ENCODE data around the gene DCTN2.
"Not testable (repeated sequence)": the region's sequence is repeated elsewhere in the genome, so short reads cannot be mapped to it uniquely, and the experiment has no call there.

The DCTN2 gene

DNA sequence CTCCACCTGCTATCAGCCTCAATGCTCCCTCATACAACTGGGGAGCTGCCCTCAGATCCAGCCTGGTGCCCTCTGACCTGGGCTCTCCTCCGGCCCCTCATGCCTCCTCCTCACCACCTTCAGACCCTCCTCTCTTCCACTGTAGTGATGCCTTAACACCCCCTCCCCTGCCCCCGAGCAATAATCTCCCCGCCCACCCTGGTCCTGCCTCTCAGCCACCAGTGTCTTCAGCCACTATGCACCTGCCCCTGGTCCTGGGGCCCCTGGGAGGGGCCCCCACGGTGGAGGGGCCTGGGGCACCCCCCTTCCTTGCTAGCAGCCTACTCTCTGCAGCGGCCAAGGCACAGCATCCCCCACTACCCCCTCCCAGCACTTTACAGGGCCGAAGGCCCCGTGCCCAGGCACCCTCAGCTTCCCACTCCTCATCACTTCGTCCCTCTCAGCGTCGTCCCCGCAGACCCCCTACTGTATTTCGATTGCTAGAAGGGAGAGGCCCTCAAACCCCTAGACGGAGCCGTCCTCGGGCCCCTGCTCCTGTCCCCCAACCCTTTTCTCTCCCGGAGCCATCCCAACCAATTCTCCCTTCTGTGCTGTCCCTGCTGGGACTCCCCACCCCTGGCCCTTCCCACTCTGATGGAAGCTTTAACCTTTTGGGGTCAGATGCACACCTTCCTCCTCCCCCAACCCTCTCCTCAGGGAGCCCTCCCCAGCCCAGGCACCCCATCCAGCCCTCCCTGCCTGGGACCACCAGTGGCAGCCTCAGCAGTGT, 21.2 kb downstream of the DCTN2 start:
- no peak for DNase-seq

DNA sequence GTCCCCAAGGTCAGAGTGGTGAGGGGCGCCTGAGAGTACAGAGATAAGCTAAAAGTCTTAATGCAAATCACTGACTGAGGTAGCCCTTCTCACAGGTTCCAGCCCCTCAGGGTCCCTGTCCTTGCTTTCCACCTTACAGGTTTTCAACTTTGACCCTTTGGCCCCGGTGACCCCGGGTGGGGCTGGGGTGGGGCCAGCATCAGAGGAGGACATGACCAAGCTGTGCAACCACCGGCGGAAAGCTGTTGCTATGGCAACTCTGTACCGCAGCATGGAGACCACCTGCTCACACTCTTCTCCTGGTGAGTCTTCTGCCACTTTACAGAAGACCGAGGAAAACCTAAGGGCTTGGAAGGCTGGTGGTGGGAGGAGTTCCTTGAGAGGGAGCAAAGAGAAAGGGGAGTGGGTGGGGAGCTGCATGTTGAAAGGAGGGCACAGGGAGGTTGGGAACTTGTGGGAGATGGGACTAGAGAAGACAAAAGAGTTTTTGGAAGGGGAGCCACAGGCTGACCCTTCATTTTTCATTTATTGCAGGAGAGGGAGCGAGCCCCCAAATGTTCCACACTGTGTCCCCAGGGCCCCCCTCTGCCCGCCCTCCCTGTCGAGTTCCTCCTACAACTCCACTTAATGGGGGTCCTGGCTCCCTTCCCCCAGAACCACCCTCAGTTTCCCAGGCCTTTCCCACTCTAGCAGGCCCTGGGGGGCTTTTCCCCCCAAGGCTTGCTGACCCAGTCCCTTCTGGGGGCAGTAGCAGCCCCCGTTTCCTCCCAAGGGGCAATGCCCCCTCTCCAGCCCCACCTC, 22.0 kb downstream of the DCTN2 start:
- no peak for DNase-seq

DNA sequence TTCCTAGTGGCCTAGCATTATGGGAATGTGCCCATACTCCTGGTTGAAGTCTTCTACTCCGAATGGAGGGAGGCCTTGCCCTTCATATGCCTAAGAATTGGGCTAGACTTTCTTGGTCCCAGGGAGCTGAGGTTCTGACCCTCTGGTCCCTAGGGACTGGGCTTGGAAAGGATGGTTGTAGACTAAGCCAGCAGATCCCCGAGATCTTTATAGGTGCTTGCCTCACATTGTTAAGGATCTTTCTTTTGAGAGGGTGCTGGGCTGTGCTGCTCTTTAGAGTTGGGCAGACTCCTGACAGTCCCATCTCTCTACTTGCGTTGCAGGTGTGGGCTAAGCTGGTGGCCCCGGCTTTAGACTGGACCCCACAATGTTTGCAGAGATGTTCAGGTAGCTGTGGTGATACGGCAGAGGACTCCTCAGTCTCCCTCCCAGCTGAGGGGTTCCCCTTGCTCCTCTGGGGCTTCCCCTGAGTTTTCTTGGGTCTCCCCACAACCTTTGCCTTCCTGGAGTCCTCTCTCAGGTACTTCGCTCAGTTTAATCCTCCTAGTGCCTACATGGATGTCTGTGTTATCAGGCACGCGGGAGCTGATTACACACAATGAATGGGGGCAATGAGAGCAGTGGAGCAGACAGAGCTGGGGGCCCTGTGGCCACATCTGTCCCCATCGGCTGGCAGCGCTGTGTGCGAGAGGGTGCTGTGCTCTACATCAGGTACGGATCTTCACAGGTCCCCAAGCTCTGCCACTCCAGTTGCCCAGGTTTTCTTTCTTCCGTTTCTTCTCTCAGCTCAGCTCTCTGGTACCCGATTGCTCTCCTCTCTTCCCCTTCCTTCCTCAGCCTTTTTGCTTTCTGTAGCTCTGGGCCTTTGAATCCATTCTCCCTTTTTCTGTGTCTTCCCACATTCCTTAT, 23.0 kb downstream of the DCTN2 start:
- DNase-seq, result no peak

DNA sequence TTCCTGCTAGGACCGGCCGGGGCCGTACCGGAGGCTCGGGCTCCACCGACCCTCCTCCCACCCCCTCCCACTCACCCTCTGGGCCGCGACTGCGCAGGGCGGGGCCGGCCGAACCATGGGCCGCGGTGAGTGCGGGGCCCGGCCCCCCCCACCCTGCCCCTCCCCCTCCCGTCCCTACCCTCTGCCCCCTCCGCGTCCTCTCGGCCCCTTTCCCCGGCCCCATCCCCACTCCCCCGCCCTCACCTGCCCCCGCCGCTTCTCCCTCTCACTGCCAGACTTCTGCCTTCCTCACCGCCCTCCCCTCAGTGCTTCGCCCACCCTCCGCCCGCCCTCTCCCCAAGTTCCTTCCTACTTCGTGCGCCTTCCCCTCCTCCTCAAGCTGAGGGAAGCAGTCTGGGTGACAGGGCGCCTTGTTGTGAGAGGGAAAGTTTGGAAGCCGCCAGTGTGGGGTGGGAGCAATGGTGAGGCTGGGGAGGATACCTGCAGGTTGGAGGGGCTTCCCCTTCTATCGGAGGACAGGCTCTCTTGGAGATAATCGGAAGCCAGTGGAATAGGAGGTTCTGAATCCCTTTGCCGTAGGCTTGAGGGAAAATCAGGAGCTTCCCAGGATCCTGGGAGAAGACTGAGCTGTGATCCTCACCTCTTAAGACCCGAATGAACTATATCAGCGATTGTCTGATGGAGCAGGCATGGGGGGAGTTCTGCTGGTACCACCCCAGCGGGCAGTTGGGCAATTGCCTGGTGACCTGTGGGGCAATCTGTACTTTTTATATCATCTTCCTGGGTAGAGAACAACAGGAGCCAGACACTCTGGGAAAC, 23.9 kb downstream of the DCTN2 start:
- peak; percentile 38 for DNase-seq

DNA sequence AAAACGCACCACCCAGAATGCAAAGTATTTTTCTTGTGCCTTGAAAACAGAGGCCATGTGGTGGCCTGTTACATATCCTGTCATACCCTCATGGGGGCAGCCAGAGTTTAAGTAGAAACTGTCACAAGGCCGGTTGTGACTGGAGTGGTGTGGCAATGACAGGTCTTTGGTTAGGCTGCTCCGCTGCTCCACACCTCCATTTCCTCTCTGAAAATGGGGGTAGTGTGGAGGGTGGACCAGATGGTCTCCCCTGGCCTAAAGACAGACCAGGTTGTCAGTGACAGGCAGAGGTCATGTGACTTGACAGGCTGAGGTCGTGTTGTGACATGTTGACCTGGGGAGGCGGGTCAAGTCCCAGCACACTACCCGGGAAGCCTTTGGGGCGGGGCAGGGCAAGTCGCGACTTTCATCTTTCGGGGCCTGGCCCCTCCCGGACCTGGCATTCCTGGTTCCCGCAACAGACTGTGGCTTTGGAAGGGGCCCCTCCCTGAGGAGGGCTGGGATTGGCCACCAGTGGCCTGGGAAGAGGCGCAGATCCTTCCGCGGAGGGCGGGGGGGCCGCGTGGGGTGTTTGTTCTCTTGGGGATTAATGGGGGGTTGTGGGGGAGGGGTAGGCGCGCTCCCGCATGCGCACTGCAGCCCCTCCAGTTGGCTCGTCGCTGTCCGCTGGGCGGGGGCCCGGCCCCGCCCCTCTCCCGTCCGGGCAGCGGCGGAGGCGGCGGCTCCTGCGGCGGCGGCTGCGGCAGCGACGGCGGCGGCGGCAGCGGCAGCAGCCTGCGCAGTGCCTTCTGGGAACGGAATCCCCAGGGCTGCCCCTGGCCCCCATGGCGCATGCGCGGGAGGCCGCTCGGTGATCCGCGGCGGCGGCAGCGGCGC, 24.7 kb downstream of the DCTN2 start, which contains the start of gene MBD6:
Gene MBD6 (plus strand): TSS at position 814 of the 876 bp plus-strand sequence. CDS start 1,480 bp downstream, outside the sequence.
- peak; percentile 90 for DNase-seq

DNA sequence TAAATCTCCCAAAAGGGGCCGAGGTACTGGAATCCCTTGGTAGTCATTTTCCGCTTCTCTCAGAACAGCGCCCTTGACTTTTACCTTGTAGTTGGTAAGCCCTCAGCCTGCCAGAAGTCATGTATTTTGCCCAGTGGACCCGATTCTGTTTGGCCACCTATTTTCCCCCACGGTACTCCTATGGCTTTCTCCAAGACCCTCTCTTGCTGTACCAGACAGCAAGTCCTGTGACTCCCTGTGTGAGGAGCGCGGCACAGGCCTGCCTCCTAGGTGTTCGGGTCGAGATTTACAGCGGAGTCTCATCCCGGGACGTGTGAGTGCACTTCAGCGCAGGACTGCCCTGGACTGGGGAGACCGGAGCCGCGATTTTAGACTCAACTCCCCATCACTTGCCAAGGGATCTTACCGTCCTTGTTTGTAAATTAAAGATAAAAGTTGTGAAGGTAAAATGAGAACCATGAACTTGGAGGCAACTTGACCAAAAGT, 25.4 kb downstream of the DCTN2 start:
- DNase-seq, result peak; percentile 66

DNA sequence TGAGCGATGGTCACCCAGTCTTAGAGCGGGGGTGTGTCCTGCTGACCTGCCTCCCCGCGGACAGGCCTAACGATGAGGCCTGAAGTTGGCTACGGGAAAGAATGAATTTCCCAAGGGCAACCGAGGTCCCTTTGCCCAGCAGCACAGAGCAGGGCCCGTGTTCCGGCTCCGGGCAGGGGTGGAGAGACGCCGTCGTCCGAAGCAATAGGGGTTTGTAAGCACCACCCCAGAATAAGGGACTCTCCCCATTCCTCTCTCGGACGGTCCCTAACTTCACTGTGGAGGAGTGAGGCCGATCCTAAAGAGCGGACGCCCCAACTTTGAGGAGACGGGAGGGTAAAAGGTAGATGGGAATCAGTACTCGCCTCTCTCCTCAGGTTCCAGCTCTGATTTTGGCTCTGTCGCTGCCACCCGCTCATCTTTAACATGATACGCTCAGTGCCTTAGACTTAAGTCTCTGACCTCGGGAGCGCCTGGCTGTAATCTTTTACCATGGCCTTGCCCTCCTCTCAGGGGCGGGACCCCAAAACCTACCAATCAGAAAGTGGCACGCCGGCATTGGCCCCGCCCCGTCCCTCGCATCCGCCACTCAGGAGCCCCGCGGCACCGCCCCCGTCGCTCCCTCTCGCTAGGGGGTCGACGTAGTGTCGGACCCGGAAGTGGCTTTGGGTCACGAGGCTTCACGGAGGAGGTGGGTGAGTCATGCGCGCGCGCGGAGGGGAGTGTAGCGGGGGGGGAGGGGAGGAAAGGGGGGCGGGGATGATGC, 26.8 kb downstream of the DCTN2 start, which contains the start of gene DDIT3:
Gene DDIT3 (minus strand): TSS at position 462 of the 766 bp plus-strand sequence. CDS start 3,108 bp downstream, outside the sequence.
- peak; percentile 99 for DNase-seq

DNA sequence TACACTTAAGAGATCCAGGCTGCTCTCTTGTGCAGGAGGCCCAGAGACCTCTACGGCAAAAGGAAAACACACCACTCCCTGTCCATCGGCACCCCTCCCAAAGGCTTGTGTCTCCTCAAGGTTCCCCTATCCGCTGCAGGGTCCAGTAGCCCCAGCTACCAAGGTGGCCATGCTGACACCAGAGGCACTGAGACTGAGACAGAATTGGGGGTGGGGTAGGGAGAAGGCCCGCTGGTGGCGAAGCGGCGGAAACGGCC, 27.3 kb downstream of the DCTN2 start:
- DNase-seq, result no peak

DNA sequence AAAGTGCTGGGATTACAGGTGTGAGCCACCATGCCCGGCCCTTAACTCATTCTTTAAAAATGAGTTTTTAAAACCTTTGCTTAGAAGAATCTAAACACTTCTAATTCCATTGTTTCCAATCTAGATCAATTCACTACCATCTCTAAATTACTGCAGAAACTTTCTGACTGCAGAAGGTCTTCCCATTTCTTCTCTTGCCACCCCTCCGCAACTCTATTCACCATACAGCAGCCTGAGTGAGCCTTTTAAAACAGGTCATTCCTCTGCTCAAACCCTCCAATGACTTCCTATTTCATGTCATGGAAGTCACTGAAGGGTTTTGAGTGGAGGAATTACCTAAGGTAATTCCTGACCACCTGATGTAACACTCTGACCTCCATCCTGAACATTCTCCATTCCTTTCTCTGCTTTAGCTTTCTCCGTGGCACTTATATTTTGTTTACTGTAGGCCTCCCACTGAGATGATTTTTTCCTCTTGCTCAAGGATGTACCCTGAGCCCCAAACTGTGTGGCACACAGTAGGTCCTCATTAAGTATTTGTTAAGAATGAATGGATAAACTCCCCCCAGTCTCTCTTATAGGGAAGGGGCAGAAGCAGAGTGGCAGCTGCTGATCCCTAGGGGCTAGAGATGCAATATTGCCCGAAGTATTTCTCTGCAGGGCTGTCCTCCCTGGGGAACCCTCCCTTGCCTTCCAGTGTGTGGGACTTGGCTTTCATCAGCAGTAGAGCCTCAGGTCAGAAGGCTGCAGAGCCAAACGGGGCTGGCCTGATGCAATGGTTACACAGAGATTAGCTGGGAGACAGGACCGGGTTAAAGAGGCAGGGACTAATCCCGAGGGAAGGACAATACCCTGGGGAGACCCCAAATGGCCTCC, 27.8 kb downstream of the DCTN2 start:
- DNase-seq, result no peak

DNA sequence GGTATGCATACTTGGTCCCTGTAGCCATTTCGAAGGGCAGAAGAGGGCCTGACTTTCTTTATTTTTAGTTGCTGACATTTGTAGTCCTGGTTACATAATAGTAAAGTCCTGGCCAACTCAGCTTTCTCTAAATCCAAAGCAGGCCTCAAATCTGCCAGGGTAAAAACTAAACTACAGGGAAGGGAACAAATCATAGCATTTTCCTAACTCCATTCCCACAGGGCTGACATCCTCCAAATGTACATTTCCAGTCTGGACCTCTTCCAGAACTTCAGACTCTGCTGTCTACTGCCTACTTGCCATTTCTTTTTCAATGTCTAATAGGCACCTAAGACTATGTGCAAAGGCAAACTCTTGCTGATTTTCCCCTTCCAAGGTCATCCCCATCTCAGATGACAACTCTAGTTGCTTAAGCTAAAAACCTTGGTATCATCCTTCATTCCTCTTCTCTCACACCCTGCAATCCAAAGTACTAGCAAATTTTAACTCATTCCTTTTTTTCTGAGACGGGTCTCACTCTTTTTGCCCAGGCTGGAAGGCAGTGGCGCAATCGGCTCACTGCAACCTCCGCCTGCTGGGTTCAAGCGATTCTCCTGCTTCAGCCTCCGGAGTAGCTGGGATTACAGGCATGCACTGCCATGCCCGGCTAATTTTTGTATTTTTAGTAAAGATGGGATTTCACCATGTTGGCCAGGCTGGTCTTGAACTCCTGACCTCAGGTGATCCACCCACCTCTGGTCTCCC, 28.6 kb downstream of the DCTN2 start:
- DNase-seq, result peak; percentile 14

DNA sequence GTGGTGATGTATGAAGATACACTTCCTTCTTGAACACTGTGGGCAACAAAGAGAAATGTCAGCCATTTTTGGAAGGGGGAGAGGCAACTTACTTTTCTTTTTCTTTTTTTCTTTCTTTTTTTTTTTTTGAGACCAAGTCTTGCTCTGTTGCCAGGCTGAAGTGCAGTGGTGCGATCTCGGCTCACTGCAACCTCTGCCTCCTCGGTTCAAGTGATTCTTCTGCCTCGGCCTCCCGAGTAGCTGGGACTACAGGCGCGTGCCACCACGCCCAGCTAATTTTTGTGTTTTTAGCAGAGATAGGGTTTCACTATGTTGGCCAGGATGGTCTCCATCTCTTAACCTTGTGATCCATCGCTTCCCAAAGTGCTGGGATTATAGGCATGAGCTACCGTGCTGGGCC, 29.3 kb downstream of the DCTN2 start:
- not testable (repeated sequence) for DNase-seq

DNA sequence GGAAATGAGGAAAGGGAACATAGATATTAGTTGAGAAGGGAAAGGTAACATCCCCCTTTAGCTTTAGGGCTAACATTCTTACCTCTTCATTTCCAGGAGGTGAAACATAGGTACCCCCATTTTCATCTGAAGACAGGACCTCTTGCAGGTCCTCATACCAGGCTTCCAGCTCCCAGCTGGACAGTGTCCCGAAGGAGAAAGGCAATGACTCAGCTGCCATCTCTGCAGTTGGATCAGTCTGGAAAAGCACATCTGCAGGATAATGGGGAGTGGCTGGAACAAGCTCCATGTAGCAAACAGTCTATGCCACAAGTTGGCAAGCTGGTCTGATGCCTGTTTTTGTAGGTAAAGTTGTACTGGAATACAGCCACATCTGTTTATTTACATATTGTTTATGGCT, 29.8 kb downstream of the DCTN2 start:
- DNase-seq, result no peak

DNA sequence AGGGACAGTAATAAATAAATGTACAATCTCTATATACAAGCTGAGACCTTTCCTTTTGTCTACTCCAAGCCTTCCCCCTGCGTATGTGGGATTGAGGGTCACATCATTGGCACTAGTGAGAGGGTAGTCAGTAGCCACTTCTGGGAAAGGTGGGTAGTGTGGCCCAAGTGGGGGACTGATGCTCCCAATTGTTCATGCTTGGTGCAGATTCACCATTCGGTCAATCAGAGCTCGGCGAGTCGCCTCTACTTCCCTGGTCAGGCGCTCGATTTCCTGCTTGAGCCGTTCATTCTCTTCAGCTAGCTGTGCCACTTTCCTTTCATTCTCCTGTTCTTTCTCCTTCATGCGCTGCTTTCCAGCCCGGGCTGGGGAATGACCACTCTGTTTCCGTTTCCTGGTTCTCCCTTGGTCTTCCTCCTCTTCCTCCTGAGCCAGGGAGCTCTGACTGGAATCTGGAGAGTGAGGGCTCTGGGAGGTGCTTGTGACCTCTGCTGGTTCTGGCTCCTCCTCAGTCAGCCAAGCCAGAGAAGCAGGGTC, 30.3 kb downstream of the DCTN2 start:
- no peak for DNase-seq

DNA sequence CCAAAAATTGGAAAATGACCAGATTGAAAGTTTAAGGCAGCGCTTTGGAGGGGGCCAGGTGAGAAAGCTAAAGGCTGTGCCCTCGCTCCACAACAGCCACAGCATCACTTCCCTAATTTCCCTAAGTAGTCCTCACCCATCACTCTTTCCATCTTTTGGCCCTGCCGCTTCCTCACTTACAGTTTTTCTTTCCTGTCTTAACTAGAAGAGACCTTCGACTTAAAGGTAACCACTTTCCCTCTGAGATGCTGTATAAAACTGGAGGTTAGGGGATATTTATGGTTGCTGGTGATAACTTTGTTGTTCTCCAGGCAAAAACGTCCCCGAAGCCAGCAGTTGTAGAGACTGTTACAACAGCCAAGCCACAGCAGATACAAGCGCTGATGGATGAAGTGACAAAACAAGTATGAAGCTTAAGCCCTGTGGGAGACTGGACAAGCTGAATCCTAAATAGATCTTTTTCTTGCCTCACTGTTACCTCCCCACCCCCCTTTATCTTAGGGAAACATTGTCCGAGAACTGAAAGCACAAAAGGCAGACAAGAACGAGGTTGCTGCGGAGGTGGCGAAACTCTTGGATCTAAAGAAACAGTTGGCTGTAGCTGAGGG, 31.0 kb downstream of the DCTN2 start:
- no peak for DNase-seq

DNA sequence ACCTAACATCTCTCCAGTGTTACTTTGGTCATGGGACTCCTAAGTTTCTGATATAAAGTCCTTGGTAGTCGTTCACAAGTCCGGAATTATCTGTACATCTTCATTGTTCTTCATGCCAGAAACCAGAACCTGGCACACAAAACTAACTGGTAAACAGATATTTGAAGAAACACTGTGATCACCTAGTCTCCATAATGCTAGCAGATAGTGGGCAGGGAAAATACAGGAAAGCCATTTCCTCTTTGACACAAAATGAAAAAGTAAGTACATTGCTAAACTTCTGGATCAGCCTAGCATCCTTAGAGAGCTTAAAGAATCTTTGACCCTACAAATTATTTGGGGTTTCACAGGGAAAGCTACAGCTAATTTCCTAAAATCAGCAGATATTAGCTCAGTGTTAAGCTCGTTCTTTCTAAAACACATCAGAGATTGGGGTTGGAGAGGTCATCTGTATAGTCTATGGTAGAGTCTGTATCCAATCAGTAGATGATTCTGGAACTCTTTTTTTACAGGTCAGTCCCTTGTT, 31.5 kb downstream of the DCTN2 start:
- DNase-seq, result no peak

DNA sequence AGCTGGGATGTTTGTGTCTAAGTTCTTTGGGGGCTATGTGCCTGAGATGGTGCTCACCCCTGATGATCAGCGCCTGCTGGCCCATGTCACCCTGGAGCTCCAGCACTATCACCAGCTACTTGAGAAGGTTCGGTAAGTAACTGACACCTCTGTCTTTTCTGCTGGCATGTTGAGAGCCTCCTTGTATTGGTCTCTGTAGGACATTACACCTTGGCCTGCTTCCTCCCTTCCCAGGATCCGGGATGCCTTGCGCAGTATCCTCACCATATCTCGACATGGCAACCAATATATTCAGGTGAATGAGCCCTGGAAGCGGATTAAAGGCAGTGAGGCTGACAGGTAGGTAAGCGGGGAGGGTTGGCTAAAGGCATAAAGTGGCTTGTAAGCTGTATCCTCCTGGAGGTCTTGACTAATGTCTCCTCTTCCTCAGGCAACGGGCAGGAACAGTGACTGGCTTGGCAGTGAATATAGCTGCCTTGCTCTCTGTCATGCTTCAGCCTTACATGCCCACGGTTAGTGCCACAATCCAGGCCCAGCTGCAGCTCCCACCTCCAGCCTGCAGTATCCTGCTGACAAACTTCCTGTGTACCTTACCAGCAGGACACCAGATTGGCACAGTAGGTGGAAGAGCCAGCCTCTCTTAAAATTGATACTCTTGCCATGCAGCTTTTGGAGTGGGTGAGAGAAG, 32.1 kb downstream of the DCTN2 start:
- DNase-seq, result no peak

DNA sequence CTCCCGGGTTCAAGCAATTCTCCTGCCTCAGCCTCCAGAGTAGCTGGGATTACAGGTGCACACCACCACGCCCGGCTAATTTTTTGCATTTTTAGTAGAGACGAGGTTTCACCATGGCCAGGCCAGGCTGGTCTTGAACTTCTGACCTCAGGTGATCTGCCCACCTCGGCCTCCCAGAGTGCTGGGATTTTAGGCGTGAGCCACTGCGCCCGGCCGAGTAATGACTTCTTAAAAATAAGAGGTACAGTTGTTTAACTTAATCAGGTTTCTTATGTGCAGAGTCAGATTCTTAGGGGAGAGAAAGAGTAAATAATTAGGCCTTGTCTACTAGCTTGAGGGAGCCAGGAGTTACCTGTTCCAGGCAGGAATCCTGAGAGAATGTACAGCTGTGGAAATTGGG, 32.7 kb downstream of the DCTN2 start:
- not testable (repeated sequence) for DNase-seq
